ENCODE measurements around the gene CNTNAP2.

DNA sequence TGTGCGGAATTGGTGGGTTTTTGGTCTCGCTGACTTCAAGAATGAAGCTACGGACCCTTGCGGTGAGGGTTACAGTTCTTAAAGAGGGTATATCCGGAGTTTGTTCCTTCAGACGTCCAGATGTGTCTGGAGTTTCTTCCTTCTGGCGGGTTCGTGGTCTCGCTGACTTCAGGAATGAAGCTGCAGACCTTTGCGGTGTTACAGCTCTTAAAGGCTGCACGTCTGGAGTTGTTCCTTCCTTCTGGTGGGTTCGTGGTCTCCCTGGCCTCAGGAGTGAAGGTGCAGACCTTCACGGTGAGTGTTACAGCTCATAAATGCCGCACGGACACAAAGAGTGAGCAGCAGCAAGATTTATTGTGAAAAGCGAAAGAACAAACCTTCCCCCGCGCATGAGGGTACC, 670.7 kb downstream of the CNTNAP2 start:
- no peak for TF ChIP-seq ZNF274 (IDR thresholded peaks at IDR 0.05; ENCODE audit: low read depth, low read length)
- no peak for TF ChIP-seq SUZ12 (IDR thresholded peaks at IDR 0.05; ENCODE audit: extremely low read depth, insufficient read depth, insufficient read length)
- TF ChIP-seq YY1 (IDR thresholded peaks at IDR 0.05; ENCODE audit: insufficient read depth, insufficient read length): no peak
